T47D (cell line): ENCODE results near the gene LRTM2.

Source experiments
- DNase-seq, 2 experiments: peaks; one replicate each; pipeline versions ENCODE4 v3.0.0 to v3.0.0-alpha.2; 2011 to 2012; ENCODE audit warnings: low read depth in 1 of 2, low spot score in 1 of 2
- JUND ChIP-seq: IDR thresholded peaks from 2 replicates; pipeline ENCODE4 v1.6.1; 2012; ENCODE audit warnings: low read depth
- in situ Hi-C: cut with HindIII; loops from 2 replicates; pipeline ENCODE4 v1.10.0; 2016; ENCODE audit warnings: low sequenced_read_pairs, low pct_unique_long_range_greater_than_20kb

The LRTM2 gene

GRCh38 chr12:1877169-1877878 is 57.0 kb downstream of the LRTM2 start:
- DNase-seq, result no peak
- in situ Hi-C loops, result no loop called here
- no peak for TF ChIP-seq JUND

GRCh38 chr12:1878214-1878613 is 57.8 kb downstream of the LRTM2 start:
- no peak for TF ChIP-seq JUND
- no peak for DNase-seq
- in situ Hi-C loops, result no loop called here

GRCh38 chr12:1878695-1879094 is 58.3 kb downstream of the LRTM2 start:
- in situ Hi-C loops, result no loop called here
- TF ChIP-seq JUND, result no peak

DNA sequence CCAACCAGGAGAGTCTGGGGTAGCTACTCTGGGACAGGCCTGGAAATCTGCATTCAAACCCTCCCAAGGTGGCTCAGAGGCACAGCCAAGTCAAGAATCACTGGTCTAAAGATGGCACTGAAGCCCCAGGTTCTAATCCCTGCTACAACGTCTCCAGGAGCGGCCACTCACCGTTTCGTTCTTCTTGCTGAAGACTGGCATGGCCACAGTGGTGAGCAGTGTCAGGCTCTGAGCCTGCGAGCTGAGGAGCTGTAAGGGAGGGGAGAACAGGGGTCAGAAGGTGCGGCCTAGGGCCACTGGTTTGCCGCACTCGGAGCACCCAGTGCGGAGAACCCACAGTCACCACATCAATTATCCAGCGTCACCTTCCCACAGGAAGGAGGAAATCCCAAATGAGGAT is 59.3 kb downstream of the LRTM2 start:
- DNase-seq, result no peak
- TF ChIP-seq JUND, result no peak
- in situ Hi-C loops, result no loop called here

More at GRCh38 chr12:1878695-1879094, 58.3 kb downstream of the LRTM2 start:
- no peak for DNase-seq

GRCh38 chr12:1880153-1880845 is 59.9 kb downstream of the LRTM2 start:
- TF ChIP-seq JUND, result no peak
- in situ Hi-C loops, result no loop called here
- no peak for DNase-seq

DNA sequence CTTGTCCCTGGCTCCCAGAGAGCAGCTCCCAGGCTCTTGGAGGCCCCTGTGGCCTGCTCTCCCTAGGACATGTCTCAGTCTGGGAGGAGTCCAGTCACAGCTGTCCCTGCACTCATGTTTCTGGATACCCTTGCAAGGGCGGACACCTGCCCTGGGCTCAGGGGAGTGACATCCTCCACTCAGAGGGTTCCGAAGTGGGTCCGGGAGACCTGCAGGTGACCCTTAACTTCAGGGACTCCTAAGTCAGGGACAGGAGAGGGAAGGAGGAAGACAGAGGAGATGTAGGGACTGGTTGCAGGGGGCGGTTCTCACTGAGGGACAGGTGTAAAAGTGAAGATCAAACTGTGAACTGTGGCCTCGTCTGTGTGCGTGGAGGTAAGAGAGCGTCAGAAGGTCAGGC is 60.5 kb downstream of the LRTM2 start:
- in situ Hi-C loops, result no loop called here
- no peak for TF ChIP-seq JUND
- no peak for DNase-seq

GRCh38 chr12:1881301-1881700 is 60.9 kb downstream of the LRTM2 start:
- TF ChIP-seq JUND, result no peak
- in situ Hi-C loops, result no loop called here

DNA sequence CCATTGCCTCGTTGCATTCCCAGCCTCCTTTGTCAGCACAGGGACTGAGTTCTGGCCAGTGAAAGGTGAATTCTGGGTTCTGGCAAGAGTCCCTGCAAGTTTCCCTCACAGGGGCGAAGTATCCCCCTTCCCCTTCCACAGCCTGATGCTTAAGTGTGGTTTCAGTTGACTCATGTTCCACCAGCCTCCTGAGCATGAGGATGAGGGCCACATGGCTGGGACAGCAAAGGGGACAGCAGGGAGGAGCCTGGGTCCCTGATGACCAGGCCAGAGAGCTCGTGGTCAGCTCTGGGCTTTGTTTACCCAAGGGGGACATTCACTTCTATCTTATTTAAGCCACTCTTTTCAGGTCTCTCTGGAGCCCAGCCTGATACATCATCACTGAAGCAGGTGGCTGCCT is 61.6 kb downstream of the LRTM2 start:
- no peak for TF ChIP-seq JUND
- DNase-seq, result no peak
- in situ Hi-C loops, result no loop called here

More at GRCh38 chr12:1881301-1881700, 60.9 kb downstream of the LRTM2 start:
- DNase-seq, result no peak

- DNase-seq, result no peak
- in situ Hi-C loops, result no loop called here
- TF ChIP-seq JUND, result no peak
Measured at GRCh38 chr12:1882405-1882804, 62.0 kb downstream of the LRTM2 start.

GRCh38 chr12:1882850-1883470 is 62.6 kb downstream of the LRTM2 start:
- TF ChIP-seq JUND, result no peak
- in situ Hi-C loops, result no loop called here
- DNase-seq, result no peak

DNA sequence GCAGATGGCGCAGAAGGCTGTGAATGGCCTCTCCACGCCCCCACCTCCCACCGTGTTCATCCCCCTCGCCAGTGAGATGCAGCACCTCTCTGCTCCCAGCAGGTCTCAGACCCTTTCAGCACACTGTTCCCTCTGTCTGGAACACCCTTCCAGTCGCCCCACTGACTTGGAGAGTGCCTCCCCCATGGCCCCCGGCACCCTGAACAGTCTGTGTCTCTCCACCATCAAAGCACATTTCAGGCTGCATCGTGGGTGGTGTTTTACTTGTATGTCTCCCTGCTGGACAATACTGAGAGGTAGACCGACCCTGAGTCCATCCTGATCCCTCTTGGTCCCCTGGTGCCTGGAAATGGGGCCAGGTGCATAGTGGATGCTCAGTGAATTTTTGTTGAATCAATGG is 63.1 kb downstream of the LRTM2 start:
- in situ Hi-C loops, result no loop called here
- DNase-seq, result no peak
- no peak for TF ChIP-seq JUND

DNA sequence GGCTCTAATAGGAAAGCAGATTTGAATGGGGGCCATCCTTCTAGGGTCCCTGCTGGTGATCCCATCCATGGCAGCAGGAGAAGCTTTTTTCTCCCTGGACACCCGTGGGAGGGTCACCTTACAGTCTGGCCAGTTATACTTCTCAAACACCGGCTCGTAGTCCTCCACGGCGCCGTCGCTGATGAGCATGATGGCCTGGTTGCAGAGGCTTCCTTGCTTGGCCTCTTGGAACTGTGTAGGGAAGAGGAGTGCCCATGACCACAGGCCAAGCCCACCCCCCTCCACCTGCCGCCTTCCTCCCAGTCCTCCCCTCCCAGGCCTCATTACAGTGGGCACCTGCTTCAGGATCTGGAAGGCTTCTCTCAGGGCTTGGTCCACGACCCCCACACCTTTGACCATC is 64.3 kb downstream of the LRTM2 start:
- DNase-seq, result no peak
- TF ChIP-seq JUND, result no peak
- in situ Hi-C loops, result no loop called here

- in situ Hi-C loops, result no loop called here
- TF ChIP-seq JUND, result no peak
- no peak for DNase-seq
Measured at GRCh38 chr12:1885082-1885596, 64.8 kb downstream of the LRTM2 start.
